Parathyroid adenoma (tissue), 2 donors: ENCODE data around the gene TK1.

ENCODE experiments used
- H2AFZ ChIP-seq: fragments of 300-600 bp; sonication (generic); one replicate; pipeline ENCODE4 v1.7.0; 2017; ENCODE audit warnings: antibody characterized with exemption, mild to moderate bottlenecking
- H3K27ac ChIP-seq: fragments of 300-600 bp; sonication (generic); one replicate; pipeline ENCODE4 v1.7.0; 2017
- H3K27me3 ChIP-seq: fragments of 300-600 bp; sonication (generic); one replicate; pipeline ENCODE4 v1.7.0; 2017; ENCODE audit warnings: low read length; ENCODE audit not compliant: control insufficient read depth, insufficient read depth
- H3K36me3 ChIP-seq: fragments of 300-600 bp; sonication (generic); one replicate; pipeline ENCODE4 v1.7.0; 2017; ENCODE audit warnings: low read length; ENCODE audit not compliant: control insufficient read depth, insufficient read depth
- H3K4me1 ChIP-seq: fragments of 300-600 bp; sonication (generic); one replicate; pipeline ENCODE4 v1.7.0; 2017; ENCODE audit warnings: control low read depth
- H3K4me2 ChIP-seq: fragments of 300-600 bp; sonication (generic); one replicate; pipeline ENCODE4 v1.7.0; 2017; ENCODE audit warnings: low read length
- H3K4me3 ChIP-seq: fragments of 300-600 bp; sonication (generic); one replicate; pipeline ENCODE4 v1.7.0; 2017; ENCODE audit warnings: low read depth, low read length
- H3K79me2 ChIP-seq: fragments of 300-600 bp; sonication (generic); one replicate; pipeline ENCODE4 v1.7.0; 2017; ENCODE audit warnings: control low read depth
- H3K9ac ChIP-seq: fragments of 300-600 bp; sonication (generic); one replicate; pipeline ENCODE4 v1.7.0; 2017; ENCODE audit warnings: mild to moderate bottlenecking
- H3K9me3 ChIP-seq: fragments of 300-600 bp; sonication (generic); one replicate; pipeline ENCODE4 v1.7.0; 2017; ENCODE audit warnings: low read length; ENCODE audit not compliant: control insufficient read depth
- CTCF ChIP-seq: fragments of 300-600 bp; sonication (generic); IDR thresholded peaks from one replicate; pipeline ENCODE4 v1.7.0; 2017; ENCODE audit warnings: antibody characterized with exemption, mild to moderate bottlenecking
- donor health status: primary hyperparathyroidism.

TK1 gene

DNA sequence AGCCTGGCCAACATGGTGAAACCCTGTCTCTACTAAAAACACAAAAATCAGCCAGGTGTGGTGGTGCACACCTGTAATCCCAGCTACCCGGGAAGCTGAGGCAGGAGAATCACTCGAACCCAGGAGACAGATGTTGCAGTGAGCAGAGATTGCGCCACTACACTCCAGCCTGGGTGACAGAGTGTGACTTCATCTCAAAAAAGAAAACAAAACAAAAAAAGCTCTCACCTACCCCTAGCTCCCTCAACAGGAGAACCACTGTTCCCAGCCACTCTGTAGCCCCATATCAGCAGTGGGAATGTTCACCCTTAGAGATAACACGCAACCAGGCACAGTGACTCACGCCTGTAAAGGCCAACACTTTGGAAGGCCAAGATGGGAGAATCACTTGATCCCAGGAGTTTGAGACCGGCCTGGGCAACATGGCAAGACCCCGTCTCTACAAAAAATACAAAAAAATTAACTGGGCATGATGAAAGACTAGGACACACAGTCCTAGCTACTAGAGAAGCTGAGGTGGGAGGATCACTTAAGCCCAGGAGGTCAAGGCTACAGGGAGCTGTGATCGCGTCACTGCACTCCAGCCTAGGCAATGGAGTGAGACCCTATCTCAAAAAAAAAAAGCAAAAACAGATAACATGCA is 50.9 kb downstream of the TK1 start:
- Histone ChIP-seq H3K27ac (no peak overlapping the region), H3K9me3 (no peaks in the 10 kb centered on the region), H3K27me3 (no peaks in the 10 kb centered on the region), H3K36me3 (no peaks in the 10 kb centered on the region), H3K9ac (no peak overlapping the region), H3K4me1 (no peaks in the 10 kb centered on the region), H3K4me3 (no peak overlapping the region), H2AFZ (no peak overlapping the region), H3K4me2 (no peak overlapping the region), H3K79me2 (no peaks in the 10 kb centered on the region)
- TF ChIP-seq CTCF: no peak

DNA sequence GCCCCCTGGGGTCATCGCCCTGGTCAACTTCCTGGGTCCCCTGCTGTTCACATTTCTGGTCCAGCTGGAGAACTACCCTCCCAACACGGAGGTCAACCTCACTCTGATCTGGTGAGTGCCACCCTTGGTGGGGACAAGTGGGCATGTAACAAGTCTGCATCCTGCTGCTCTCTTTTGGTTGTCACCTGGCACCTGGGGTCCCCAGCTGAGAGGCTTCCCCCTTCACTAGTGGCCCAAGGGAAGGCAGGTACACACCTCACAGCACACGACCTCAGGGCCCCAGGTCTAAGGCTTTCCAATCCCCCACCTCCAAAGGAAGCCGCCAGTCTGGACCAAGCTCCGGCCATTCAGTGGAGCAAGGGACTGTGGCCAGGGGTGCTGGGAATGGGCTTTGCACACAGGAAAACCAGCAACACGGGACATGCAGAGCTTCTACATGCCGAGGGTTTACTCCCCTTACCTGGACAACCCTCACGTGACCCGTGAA is 51.9 kb downstream of the TK1 start:
- no peak overlapping the region for H2AFZ ChIP-seq
- no peak overlapping the region for H3K27ac ChIP-seq
- H3K4me2 ChIP-seq: no peak overlapping the region
- no peak overlapping the region for H3K4me3 ChIP-seq
- no peaks in the 10 kb centered on the region for H3K4me1 ChIP-seq
- H3K36me3 ChIP-seq: no peaks in the 10 kb centered on the region
- H3K9ac ChIP-seq: no peak overlapping the region
- TF ChIP-seq CTCF: no peak
- H3K79me2 ChIP-seq: no peaks in the 10 kb centered on the region
- no peaks in the 10 kb centered on the region for H3K9me3 ChIP-seq
- H3K27me3 ChIP-seq: no peaks in the 10 kb centered on the region

- no peaks in the 10 kb centered on the region for H3K79me2 ChIP-seq
- no peak overlapping the region for H2AFZ ChIP-seq
- H3K4me1 ChIP-seq: peaks cover 1% of the 10 kb centered on the region
- no peaks in the 10 kb centered on the region for H3K36me3 ChIP-seq
- H3K27ac ChIP-seq: no peak overlapping the region
- no peak overlapping the region for H3K4me2 ChIP-seq
- no peak overlapping the region for H3K4me3 ChIP-seq
- no peak overlapping the region for H3K9ac ChIP-seq
- no peaks in the 10 kb centered on the region for H3K9me3 ChIP-seq
- no peaks in the 10 kb centered on the region for H3K27me3 ChIP-seq
- TF ChIP-seq CTCF: peak; percentile 14
Measured at GRCh38 chr17:78133971-78134898, 52.6 kb downstream of the TK1 start.

DNA sequence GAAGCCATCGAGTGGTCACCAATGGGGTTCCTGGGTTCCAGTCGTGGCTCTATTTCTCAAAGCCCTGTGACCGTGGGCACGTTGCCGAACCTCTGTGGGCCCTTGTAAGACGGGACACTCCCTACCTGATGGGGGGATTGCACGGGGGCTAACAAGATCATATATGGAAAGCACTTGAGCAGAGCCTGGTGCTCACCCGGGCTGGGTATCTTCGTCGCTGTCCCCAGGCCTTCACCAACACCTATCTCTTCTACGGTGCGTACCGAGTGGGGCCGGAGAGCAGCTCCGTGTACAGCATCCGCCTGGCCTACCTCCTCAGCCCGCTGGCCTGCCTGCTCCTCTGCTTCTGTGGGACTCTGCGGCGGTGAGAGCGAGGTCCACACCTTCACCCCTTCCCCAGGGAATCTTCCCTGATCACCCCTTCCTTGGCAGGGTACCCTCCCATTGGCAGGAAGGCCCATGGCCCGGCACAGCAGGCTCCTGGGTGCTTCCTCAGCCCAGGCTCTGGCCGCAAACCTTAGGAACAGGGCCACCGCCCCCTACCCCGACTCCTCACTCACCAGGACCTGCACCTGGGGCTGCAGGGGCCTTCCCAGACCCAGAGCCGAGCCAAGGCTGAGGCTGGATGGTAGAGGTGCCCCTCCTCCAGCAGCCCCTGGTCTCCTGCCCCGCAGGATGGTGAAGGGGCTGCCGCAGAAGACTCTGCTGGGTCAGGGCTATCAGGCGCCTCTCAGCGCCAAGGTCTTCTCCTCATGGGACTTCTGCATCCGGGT is 53.5 kb downstream of the TK1 start:
- Histone ChIP-seq H3K9ac (no peak overlapping the region), H3K4me3 (no peak overlapping the region), H2AFZ (no peak overlapping the region), H3K27ac (no peak overlapping the region), H3K36me3 (no peaks in the 10 kb centered on the region), H3K4me2 (no peak overlapping the region), H3K27me3 (no peaks in the 10 kb centered on the region), H3K79me2 (no peaks in the 10 kb centered on the region), H3K4me1 (peaks cover 4% of the 10 kb centered on the region), H3K9me3 (no peaks in the 10 kb centered on the region)
- TF ChIP-seq CTCF: no peak
